Stomach (tissue), 9 donors: Measurements from ENCODE around the gene CDC42BPB. TPM values are rescaled to one million over a fixed set of nuclear protein-coding genes. Genes with fewer than 3 reads are reported as not detected.

Source experiments
- DNase-seq, 2 donors: peaks; one replicate each; pipeline versions ENCODE4 v3.0.0 to v3.0.0-alpha.2; 2013 to 2019
- H3K27ac ChIP-seq, 5 donors: fragments of 200-600 bp in 4 of 5; sonication (generic) in 4 of 5; one replicate each; pipeline ENCODE4 v1.5.1; 2013 to 2019; ENCODE audit warnings: mild to moderate bottlenecking in 1 of 5, moderate library complexity in 1 of 5
- H3K27me3 ChIP-seq, 3 donors: fragments of 200-600 bp; sonication (generic); one replicate each; pipeline ENCODE4 v1.5.1; 2017 to 2019; ENCODE audit warnings: mixed run types in 1 of 3
- H3K36me3 ChIP-seq, 4 donors: fragments of 200-600 bp; sonication (generic); 1 replicate in 3 of 4; 2 replicates in 1 of 4; pipeline ENCODE4 v1.5.1; 2016 to 2019
- H3K4me1 ChIP-seq, 4 donors: fragments of 200-600 bp; sonication (generic); one replicate each; pipeline ENCODE4 v1.5.1; 2016 to 2019
- H3K4me3 ChIP-seq, 4 donors: fragments of 200-600 bp; sonication (generic) in 3 of 4; one replicate each; pipeline ENCODE4 v1.5.1; 2016 to 2019; ENCODE audit warnings: mild to moderate bottlenecking in 1 of 4
- H3K9me3 ChIP-seq, 4 donors: fragments of 200-600 bp; sonication (generic); one replicate each; pipeline ENCODE4 v1.5.1; 2016 to 2019
- CTCF ChIP-seq, 7 experiments: fragments of 450-650 bp in 4 of 7; fragments of 200-600 bp in 3 of 7; sonication (generic) in 3 of 7; IDR thresholded peaks; one replicate each; pipeline ENCODE4 v1.5.1; 2016 to 2019; ENCODE audit warnings: antibody characterized with exemption in 7 of 7, control low read depth in 2 of 7, mild to moderate bottlenecking in 1 of 7
- EP300 ChIP-seq: sonication (generic); formaldehyde crosslinking; IDR thresholded peaks from one replicate; pipeline ENCODE4 v1.6.1; 2017; ENCODE audit warnings: antibody characterized with exemption
- POLR2A ChIP-seq, 4 donors: fragments of 450-650 bp; IDR thresholded peaks; one replicate each; pipeline ENCODE4 v1.6.1; 2016; ENCODE audit warnings: antibody characterized with exemption in 4 of 4, control low read depth in 2 of 4, mild to moderate bottlenecking in 1 of 4, moderate library complexity in 1 of 4
- POLR2AphosphoS5 ChIP-seq, 3 donors: sonication (generic); formaldehyde crosslinking; IDR thresholded peaks; one replicate each; pipeline ENCODE4 v1.6.1; 2016; ENCODE audit warnings: antibody characterized with exemption in 3 of 3
- WGBS, 5 donors: extraction: QIAGEN DNeasy Blood & Tissue Kit in 3 of 5; methylation state at CpG; one replicate each; pipeline versions ENCODE4 v1.1.5 to v1.1.7; 2013 to 2018; 5-methylcytosine and 5-hydroxymethylcytosine counted together
- intact Hi-C: fragments of 100-400 bp; cut with DNase I; formaldehyde crosslinking; loops from one replicate; pipeline ENCODE4 v1.15.1; 2023; ENCODE audit warnings: low total_unique reads
- polyA plus RNA-seq, 3 donors: library from polyadenylated mRNA; stranded (reverse); fragments of 200-250 nt; gene quantifications; one replicate each; pipeline ENCODE4 v1.2.3, GENCODE V29; 2013
- total RNA-seq, 5 donors: library from RNA; depleted of rRNA; stranded (reverse); fragments of >200 nt; gene quantifications; one replicate each; pipeline versions ENCODE4 v1.1.0 to v1.2.3, GENCODE V29; 2014 to 2016
- donor health status: healthy with polysubstance abuse.
- donor health status: Bipolar disorder and iron deficiency.
- donor health status: healthy.

CDC42BPB gene
- total and polyA plus RNA-seq, 8 donors: 16.3 to 400 (median 127) TPM

GRCh38 chr14:103071544-103072251 lies 14.3 kb upstream of the CDC42BPB start:
- DNase-seq: no peak
- Histone ChIP-seq H3K4me1 (peaks cover 7 to 78% (median 27%) of the 10 kb centered on the region in 4 donors), H3K36me3 (no peaks in the 10 kb centered on the region), H3K4me3 (no peak overlapping the region), H3K27me3 (no peaks in the 10 kb centered on the region), H3K27ac (peak overlapping the region in 4 of 5 donors; percentile 7 to 72 (median 36)), H3K9me3 (no peaks in the 10 kb centered on the region)
- WGBS, 5 donors: 54 to 90% (median 67%) methylated on average over 14 to 32 of the region's 32 CpGs
- TF ChIP-seq CTCF (IDR thresholded peaks at IDR 0.05) (no peak), EP300 (no peak), POLR2A (IDR thresholded peaks at IDR 0.05) (no peak), POLR2AphosphoS5 (IDR thresholded peaks at IDR 0.05) (no peak)
- intact Hi-C loops: no loop called here

- 70 to 89% (median 84%) methylated on average over 19 to 21 of the region's 21 CpGs for WGBS, 5 donors
- intact Hi-C loops: no loop called here
- H3K9me3 ChIP-seq: no peaks in the 10 kb centered on the region
- TF ChIP-seq POLR2A (IDR thresholded peaks at IDR 0.05) (no peak), POLR2AphosphoS5 (IDR thresholded peaks at IDR 0.05) (no peak), EP300 (no peak), CTCF (IDR thresholded peaks at IDR 0.05) (no peak)
- no peaks in the 10 kb centered on the region for H3K36me3 ChIP-seq
- peaks cover 7 to 80% (median 26%) of the 10 kb centered on the region in 4 donors for H3K4me1 ChIP-seq
- H3K27me3 ChIP-seq: no peaks in the 10 kb centered on the region
- H3K4me3 ChIP-seq: no peak overlapping the region
- DNase-seq: no peak
- peak overlapping the region in 3 of 5 donors; percentile 29 to 72 (median 44) for H3K27ac ChIP-seq
These were observed 13.7 kb upstream of the CDC42BPB start for GRCh38 chr14:103070971-103071542.

- TF ChIP-seq POLR2AphosphoS5 (IDR thresholded peaks at IDR 0.05) (no peak), EP300 (no peak), POLR2A (IDR thresholded peaks at IDR 0.05) (no peak), CTCF (IDR thresholded peaks at IDR 0.05) (no peak)
- DNase-seq: no peak
- H3K4me3 ChIP-seq: no peak overlapping the region
- 69 to 91% (median 82%) methylated on average over 5 to 8 of the region's 8 CpGs for WGBS, 5 donors
- H3K27ac ChIP-seq: no peak overlapping the region
- intact Hi-C loops: no loop called here
- H3K4me1 ChIP-seq: peaks cover 6 to 73% (median 19%) of the 10 kb centered on the region in 4 donors
- no peaks in the 10 kb centered on the region for H3K9me3 ChIP-seq
- H3K27me3 ChIP-seq: no peaks in the 10 kb centered on the region
- H3K36me3 ChIP-seq: no peaks in the 10 kb centered on the region
These were observed 13.0 kb upstream of the CDC42BPB start for GRCh38 chr14:103070263-103070885.

- no peak for DNase-seq
- WGBS, 5 donors: 73 to 81% (median 78%) methylated on average over 18 to 22 of the region's 22 CpGs
- Histone ChIP-seq H3K9me3 (no peaks in the 10 kb centered on the region), H3K4me1 (peaks cover 0 to 54% (median 5%) of the 10 kb centered on the region in 4 donors), H3K27ac (peak overlapping the region in 4 of 5 donors; percentile 24 to 78 (median 70)), H3K36me3 (no peaks in the 10 kb centered on the region), H3K27me3 (no peaks in the 10 kb centered on the region), H3K4me3 (no peak overlapping the region)
- intact Hi-C loops: no loop called here
- TF ChIP-seq POLR2AphosphoS5 (IDR thresholded peaks at IDR 0.05): no peak
- no peak for TF ChIP-seq POLR2A (IDR thresholded peaks at IDR 0.05)
- TF ChIP-seq CTCF (IDR thresholded peaks at IDR 0.05): no peak
- TF ChIP-seq EP300: no peak
These were observed 11.2 kb upstream of the CDC42BPB start for GRCh38 chr14:103068351-103069073.
